ENCODE measurements around the gene SLC16A13.

The SLC16A13 gene

GRCh38 chr17:7014261-7014994, 21.4 kb upstream of the SLC16A13 start:
- DNase-seq: peak; percentile 91 to 98

DNA sequence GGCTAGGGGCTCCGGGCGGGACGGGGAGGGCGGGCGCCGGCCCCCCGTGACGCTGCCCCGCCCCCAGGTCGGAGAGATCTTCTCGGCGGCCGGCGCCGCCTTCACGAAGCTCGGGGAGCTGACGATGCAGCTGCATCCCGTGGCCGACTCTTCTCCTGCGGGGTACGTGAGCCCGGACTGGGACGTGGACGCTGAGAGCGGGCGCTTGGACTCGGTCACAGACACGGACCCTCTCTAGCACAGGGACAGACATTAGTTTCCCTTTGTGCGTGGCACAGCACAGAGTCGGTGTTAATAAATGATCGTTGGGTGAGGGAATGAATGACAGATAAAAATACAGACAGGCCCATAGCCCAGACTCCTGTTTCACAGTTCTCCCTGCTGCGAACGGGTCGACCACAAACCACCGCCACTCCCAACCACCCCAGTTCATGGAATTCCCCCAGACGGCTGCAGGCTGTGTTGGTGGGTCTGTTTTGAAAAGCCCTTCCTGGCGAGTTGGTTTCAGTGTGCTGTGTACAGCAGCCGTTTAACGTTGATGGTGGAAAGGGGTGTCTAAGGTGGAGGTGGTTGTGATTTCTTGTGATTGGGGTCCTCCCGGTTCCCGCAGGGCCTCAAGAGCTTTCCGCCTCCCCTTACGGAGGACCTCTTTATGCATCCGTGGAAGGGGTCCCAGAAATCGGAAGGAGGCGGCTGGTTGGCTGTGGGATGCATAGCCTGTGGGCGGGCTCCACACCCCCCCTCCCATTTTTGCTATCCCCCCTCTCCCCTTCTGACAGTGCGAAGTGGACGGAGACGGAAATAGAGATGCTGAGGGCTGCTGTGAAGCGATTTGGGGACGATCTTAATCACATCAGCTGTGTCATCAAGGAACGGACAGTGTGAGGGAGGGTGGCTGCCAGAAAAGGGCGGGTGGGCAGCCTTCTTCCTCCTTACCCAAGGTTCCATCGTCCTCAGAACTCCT, 20.5 kb upstream of the SLC16A13 start:
- DNase-seq: peak; percentile 59 to 76

DNA sequence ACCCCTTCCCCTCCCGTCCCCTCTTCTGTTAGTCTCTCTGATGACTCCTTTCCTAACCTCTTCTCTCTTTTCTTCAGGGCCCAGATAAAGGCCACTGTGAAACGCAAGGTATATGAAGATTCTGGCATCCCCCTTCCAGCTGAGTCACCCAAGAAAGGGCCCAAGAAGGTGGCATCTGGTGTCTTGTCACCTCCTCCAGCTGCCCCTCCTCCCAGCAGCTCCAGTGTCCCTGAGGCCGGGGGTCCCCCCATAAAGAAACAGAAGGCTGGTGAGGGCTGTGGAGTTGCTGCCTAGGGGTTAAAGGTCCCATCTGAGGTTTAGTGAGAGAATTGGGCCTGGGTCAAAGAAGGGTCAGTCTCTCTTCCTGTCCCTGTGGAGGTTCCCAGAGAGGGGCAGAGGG, 19.4 kb upstream of the SLC16A13 start:
- no peak for DNase-seq

GRCh38 chr17:7016886-7017826, 18.7 kb upstream of the SLC16A13 start:
- DNase-seq: no peak

- DNase-seq: no peak
Measured at GRCh38 chr17:7017827-7018200, 18.0 kb upstream of the SLC16A13 start.

- DNase-seq: no peak
Measured at GRCh38 chr17:7018331-7018964, 17.4 kb upstream of the SLC16A13 start.

GRCh38 chr17:7019367-7019766, 16.4 kb upstream of the SLC16A13 start:
- DNase-seq: no peak

GRCh38 chr17:7019839-7020519, 15.8 kb upstream of the SLC16A13 start:
- DNase-seq: no peak

DNA sequence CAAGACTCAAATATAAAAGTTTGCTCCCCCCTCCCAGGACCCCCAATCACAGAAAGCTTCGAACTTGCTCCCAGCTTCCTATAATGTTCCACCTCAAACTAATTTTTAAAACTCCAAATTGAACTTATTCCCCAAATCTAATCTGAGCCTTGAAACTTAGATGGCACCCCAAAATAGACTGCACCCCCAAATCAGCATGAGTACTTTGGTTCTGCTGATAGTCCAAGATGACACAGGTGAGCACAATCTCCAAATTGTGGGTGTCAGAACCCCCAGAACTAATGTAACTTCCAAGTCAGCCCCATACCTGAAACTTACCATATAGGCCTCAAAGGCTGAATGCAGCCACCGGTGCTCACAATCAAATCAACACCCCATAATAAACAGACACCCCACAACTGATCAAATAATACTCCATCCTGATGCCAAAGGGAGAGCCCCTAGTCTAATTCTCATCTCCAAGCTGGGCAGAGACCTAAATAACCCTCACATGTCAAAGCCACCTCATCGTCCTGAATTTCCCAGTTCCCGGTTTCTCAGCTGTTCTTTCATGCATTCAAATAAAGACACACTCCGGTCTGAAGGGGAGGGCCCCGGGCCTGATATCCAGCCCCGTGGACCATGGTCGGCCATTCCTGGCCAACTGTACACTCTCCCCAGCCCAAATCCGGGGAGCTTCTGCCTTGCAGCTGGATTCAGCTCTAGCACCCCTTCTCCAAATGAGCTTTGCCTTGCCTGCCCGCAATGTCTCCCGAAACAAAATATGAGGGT, 14.7 kb upstream of the SLC16A13 start:
- no peak for DNase-seq

DNA sequence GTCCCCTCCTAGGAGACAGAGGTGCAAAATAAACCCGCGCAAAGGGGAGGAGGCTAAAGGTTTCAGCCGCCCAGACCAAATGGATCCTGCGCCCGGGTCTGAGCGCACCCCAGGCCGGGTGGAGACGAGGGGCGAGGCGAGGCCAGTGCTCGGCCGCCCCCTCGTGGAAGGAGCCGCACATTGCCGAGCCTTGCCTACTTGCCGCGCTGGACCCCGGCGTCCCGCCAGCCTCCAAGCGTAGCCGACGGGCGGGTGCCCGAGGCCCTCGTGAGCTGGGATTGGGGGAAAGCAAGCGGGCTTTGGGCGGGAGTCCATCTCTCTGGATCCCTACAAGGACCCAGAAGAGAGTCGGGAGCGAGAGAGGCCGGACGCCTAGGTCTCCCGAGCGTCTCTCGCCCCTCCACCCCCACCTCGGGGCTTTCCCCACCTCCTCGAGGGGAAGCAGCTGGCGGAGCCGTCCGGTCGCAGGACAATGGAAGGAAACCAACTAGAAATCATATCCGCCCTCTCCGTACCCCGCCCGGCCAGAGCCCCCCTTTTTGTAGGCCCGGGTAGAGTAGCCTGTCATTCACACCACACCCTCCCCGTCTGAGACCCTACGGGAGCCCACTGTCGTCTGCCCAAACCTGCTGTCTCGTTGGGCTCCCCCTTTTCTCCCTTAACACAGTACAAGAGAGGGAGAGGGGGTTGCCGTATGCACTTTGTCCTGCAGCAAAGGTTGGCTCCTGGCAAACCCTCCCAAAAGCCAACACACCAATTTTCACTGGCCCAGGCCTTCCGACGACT, 13.6 kb upstream of the SLC16A13 start:
- DNase-seq: peak; percentile 54 to 65

DNA sequence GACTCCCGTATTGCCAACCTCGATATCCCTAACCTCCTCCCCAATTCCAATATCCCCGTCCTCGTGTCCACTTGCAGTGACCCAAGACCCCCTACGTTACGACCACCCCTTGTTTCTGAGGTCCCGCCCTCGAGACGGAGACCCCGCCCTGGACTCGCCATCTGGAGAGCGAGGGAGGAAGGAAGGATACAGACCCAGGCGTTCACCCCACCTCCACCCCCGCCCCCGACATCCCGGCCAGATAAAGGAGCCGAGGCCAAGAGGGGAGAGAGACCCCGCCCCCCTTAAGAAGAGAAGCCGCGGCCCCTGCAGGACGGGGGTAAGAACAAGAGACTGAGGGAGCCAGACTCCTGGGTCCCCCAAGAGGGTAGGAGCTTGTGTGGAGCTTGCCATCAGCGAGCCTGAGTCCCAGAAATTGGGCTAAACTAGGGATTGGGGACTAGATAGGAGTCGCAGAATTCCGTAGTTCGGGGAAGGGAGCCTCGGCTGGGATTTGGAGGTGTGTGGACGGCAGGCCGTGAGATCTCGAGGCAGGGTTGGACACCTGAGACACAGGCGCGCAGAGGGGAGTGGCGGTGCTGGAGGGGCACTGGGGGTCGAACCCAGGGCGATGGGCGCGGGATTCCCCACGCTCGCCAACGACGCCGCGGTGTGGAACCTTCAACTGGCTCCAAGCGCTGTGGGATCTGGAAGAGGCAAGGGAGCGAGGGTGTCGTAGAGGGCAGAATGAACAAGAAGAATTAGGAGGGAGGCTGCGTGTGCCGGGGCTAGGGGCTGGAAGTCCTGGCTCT, 12.8 kb upstream of the SLC16A13 start, which contains the start of gene BCL6B:
Gene BCL6B (plus strand): TSS at position 270 of the 791 bp plus-strand sequence. CDS start 622 bp downstream, outside the sequence.
- DNase-seq: no peak

DNA sequence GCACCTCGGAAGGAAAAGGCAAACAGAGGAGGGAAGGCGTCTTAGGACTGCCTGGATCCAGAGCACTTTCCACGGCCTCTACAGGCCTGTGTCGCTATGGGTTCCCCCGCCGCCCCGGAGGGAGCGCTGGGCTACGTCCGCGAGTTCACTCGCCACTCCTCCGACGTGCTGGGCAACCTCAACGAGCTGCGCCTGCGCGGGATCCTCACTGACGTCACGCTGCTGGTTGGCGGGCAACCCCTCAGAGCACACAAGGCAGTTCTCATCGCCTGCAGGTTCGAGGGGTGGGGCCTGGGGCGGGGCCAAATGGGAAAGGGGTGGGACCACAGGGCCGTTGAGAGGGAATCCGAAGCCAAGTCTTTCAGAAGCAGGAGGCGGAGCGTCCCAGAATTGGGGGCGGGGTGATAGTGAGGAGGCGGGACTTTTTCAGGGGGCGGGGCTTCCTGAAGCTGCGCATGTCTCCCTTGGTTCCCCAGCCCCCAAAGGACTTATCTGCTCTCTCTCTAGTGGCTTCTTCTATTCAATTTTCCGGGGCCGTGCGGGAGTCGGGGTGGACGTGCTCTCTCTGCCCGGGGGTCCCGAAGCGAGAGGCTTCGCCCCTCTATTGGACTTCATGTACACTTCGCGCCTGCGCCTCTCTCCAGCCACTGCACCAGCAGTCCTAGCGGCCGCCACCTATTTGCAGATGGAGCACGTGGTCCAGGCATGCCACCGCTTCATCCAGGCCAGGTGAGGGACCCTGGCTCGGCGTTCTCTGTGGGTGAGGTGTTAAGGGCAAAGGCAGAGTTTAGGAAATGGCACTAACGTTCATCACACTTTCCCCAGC, 12.0 kb upstream of the SLC16A13 start:
- peak in 1 of 2 donors; percentile 68 for DNase-seq

GRCh38 chr17:7024402-7024785, 11.4 kb upstream of the SLC16A13 start:
- DNase-seq: no peak

- DNase-seq: no peak
Measured at GRCh38 chr17:7025245-7025644, 10.6 kb upstream of the SLC16A13 start.

GRCh38 chr17:7026471-7027115, 9.2 kb upstream of the SLC16A13 start:
- no peak for DNase-seq

DNA sequence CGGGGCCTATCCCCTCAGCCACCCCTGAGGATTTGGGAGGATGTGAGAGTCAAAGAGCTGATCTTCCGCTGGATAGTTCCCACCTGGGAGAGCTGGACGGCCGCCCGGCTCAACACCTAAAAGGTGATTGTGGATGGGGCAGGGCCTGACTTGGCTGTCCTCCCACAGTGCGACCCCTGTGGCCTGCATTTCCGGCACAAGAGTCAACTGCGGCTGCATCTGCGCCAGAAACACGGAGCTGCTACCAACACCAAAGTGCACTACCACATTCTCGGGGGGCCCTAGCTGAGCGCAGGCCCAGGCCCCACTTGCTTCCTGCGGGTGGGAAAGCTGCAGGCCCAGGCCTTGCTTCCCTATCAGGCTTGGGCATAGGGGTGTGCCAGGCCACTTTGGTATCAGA, 8.5 kb upstream of the SLC16A13 start:
- DNase-seq: no peak

GRCh38 chr17:7029096-7029495, 6.7 kb upstream of the SLC16A13 start:
- no peak for DNase-seq

GRCh38 chr17:7029659-7030058, 6.2 kb upstream of the SLC16A13 start:
- DNase-seq: peak in 1 of 2 donors; percentile 75

Measured in bone marrow (tissue), 2 donors.